ENCODE data around the gene CCDC149. TPM values are rescaled to one million over a fixed set of nuclear protein-coding genes. Genes with fewer than 3 reads are reported as not detected.
A peak's percentile ranks its signal among the peaks of the same experiment; 100 is the strongest.

The CCDC149 gene
- polyA plus RNA-seq, 1 experiment, result 13.9 TPM

DNA sequence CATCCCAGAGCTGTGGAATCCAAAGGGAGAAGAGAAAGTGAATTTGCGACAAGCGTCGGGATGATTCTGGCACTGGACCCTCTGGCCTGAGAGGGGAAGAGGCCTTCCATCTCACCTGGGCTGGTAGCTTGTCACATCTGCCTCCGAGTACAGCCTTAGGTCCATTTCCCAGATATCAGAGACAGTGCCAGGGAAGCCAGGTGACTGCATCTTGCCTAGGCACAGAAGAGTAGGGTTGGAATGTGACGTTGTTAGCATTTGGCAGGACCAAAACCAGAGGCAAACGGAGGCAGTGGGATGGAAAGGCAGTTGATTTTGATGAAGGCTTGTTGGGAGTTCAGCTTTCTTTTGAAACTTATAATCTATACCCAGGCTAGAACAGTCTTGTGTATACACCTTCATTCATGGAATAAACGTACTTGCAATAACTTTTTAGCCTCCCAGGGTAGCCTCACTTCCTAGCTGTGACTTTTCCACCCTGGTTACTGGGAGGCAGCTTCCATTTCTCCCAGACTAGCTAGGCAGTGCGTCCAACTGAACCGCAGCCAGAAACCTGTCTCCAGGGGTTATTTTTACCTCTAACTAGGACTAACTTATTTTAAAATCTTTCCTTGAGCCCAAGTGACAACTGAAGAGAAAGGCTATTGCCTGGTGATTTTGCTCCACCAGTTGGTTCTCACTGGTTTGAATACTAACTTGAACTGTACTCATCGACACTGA lies 111.5 kb downstream of the CCDC149 start:
- no peak overlapping the region for H3K4me3 ChIP-seq (ENCODE audit: low read depth, low read length)
- H3K27me3 ChIP-seq (ENCODE audit: control insufficient read depth, insufficient read depth, low read length), result no peaks in the 10 kb centered on the region
- TF ChIP-seq CTCF (IDR thresholded peaks at IDR 0.05; ENCODE audit: low read depth, low read length), result no peak
- peaks cover 4% of the 10 kb centered on the region; the same call in 1 of the 2 replicates for H3K9me3 ChIP-seq (ENCODE audit: control insufficient read depth, insufficient read depth, low read length)
- CTCF ChIA-PET, result interaction anchor here (0.6 kb wide), 1 partner anchor 312 kb away, joined by 4 read pairs; no protein-coding TSS in a partner anchor
- POLR2A ChIA-PET, result no interaction called here
- H3K27ac ChIP-seq (ENCODE audit: low read depth, low read length), result no peak overlapping the region
- DNase-seq (ENCODE audit: low read depth, low spot score), result no peak

- no peak for TF ChIP-seq CTCF (IDR thresholded peaks at IDR 0.05; ENCODE audit: low read depth, low read length)
- H3K27me3 ChIP-seq (ENCODE audit: control insufficient read depth, insufficient read depth, low read length), result no peaks in the 10 kb centered on the region
- H3K27ac ChIP-seq (ENCODE audit: low read depth, low read length), result no peak overlapping the region
- peaks cover 4% of the 10 kb centered on the region; the same call in 1 of the 2 replicates for H3K9me3 ChIP-seq (ENCODE audit: control insufficient read depth, insufficient read depth, low read length)
- no peak for DNase-seq (ENCODE audit: low read depth, low spot score)
- CTCF ChIA-PET, result no interaction called here
- POLR2A ChIA-PET, result no interaction called here
- H3K4me3 ChIP-seq (ENCODE audit: low read depth, low read length), result peak overlapping the region; percentile 22; the same call in 1 of the 2 replicates
Observed at GRCh38 chr4:24800325-24800895, 112.4 kb downstream of the CCDC149 start.

- ChIA-PET POLR2A (no interaction called here), CTCF (no interaction called here)
- TF ChIP-seq CTCF (IDR thresholded peaks at IDR 0.05; ENCODE audit: low read depth, low read length), result no peak
- Histone ChIP-seq H3K27ac (ENCODE audit: low read depth, low read length) (no peak overlapping the region), H3K27me3 (ENCODE audit: control insufficient read depth, insufficient read depth, low read length) (no peaks in the 10 kb centered on the region), H3K9me3 (ENCODE audit: control insufficient read depth, insufficient read depth, low read length) (peaks cover 4% of the 10 kb centered on the region; the same call in 1 of the 2 replicates), H3K4me3 (ENCODE audit: low read depth, low read length) (no peak overlapping the region)
- no peak for DNase-seq (ENCODE audit: low read depth, low spot score)
Observed at GRCh38 chr4:24799544-24800324, 113.1 kb downstream of the CCDC149 start.

DNA sequence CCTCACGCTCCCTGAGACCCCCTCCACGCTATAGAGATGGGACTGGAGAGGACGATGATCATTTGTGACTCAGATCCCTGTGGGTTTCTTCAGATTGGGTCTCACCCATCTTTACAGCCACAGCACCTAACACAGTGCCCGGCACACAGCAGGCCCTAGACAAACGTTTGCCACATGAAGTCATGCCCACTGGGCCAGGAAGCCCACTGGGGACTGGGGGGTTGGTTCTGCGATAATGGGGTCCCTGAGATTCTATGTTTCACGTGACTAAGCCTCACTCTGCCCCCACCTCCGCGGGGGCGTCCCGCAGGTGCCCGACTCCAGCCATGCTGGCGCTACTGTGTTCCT lies 113.7 kb downstream of the CCDC149 start:
- no peak for DNase-seq (ENCODE audit: low read depth, low spot score)

More for the DNA sequence above, 113.7 kb downstream of the CCDC149 start:
- ChIA-PET CTCF (no interaction called here), POLR2A (no interaction called here)
- H3K27me3 ChIP-seq (ENCODE audit: control insufficient read depth, insufficient read depth, low read length), result no peaks in the 10 kb centered on the region
- peaks cover 4% of the 10 kb centered on the region; the same call in 1 of the 2 replicates for H3K9me3 ChIP-seq (ENCODE audit: control insufficient read depth, insufficient read depth, low read length)
- no peak for TF ChIP-seq CTCF (IDR thresholded peaks at IDR 0.05; ENCODE audit: low read depth, low read length)
- no peak overlapping the region for H3K27ac ChIP-seq (ENCODE audit: low read depth, low read length)
- H3K4me3 ChIP-seq (ENCODE audit: low read depth, low read length), result no peak overlapping the region
